WI38 (cell line): ENCODE data around the gene NDUFAF8.

Source experiments
- H3K4me3 ChIP-seq: 2 replicates; pipeline ENCODE4 v1.5.1; 2011; ENCODE audit warnings: low read depth, mild to moderate bottlenecking, control low read depth, low read length
- TF ChIP-seq, protein P1 (sequence below): IDR thresholded peaks from 2 replicates; pipeline ENCODE4 v1.5.1; 2012; ENCODE audit warnings: low read depth, mild to moderate bottlenecking, control low read depth, low read length

Gene NDUFAF8

DNA sequence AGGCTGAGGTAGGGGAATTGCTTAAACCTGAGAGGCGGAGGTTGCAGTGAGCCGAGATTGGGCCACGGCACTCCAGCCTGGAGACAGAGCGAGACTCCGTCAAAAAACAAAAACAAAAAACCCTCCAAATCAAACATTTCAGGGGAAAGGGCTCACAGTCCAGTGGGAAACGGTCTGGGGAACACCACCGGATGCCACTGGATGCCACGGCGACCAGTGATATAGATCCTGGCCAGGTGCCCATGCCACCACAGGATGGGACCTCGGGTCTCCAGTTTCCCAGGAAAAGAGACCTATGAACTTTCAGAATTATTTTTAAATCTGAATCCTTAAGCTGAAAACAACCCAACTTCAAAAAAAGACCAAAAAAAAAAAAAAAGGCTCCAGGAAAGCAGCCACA, 28.7 kb upstream of the NDUFAF8 start:
- TF ChIP-seq, protein P1, sequence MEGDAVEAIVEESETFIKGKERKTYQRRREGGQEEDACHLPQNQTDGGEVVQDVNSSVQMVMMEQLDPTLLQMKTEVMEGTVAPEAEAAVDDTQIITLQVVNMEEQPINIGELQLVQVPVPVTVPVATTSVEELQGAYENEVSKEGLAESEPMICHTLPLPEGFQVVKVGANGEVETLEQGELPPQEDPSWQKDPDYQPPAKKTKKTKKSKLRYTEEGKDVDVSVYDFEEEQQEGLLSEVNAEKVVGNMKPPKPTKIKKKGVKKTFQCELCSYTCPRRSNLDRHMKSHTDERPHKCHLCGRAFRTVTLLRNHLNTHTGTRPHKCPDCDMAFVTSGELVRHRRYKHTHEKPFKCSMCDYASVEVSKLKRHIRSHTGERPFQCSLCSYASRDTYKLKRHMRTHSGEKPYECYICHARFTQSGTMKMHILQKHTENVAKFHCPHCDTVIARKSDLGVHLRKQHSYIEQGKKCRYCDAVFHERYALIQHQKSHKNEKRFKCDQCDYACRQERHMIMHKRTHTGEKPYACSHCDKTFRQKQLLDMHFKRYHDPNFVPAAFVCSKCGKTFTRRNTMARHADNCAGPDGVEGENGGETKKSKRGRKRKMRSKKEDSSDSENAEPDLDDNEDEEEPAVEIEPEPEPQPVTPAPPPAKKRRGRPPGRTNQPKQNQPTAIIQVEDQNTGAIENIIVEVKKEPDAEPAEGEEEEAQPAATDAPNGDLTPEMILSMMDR: no peak
- H3K4me3 ChIP-seq: no peak overlapping the region

DNA sequence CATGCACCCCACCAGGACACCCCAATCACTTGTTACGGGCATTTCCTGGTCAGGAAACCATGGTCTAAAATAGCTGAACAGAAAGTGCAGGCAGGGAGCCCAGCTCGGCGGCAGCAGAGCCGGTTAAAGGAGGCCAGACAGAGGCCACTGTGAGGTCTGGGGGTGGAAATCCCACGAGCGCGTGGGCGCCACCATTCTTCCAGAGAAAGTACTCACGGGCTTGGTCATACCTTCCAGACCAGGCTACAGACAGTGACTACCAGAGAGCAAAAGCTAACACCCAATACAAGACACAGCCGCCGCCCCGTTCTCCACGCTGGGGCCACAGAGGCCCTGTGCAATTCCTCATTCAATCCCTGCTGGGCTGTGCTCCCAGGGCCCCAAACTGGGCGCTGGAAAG, 28.2 kb upstream of the NDUFAF8 start:
- TF ChIP-seq, protein P1: no peak
- no peak overlapping the region for H3K4me3 ChIP-seq

DNA sequence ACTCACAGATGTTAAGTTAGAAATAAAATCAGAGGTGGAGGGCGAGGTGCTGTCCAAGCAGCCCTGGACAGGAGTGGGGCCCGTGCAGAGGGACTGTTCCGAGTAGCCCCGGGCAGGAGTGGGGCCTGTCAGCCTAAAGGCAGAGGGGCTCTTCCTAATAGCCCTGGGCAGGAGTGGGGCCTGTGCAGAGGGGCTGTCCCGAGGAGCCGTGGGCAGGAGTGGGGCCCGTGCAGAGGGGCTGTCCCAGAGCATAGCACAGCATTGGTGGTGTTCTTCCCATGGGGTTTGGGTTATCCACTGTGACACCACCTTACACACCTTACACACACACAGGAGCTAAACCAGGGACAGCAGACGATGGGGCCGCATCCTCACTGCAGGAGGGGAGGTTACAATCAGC, 26.8 kb upstream of the NDUFAF8 start:
- TF ChIP-seq, protein P1: no peak
- H3K4me3 ChIP-seq: no peak overlapping the region

DNA sequence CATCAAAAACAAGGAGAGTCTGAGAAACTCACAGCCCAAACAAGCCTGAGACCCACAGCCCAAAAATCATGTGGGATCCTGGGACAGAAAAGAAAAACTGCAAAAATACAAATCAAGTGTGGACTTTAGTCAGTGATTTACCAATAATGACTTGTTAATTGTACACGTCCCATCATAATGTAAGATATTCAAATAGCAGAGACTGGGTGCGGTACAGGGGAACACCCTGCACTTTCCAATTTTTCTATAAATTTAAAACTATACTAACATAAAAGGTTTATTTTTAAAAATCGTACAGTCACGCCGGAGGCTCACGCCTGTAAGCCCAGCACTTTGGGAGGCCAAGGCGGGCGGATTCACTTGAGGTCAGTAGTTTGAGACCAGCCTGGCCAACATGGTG, 25.1 kb upstream of the NDUFAF8 start:
- TF ChIP-seq, protein P1: no peak
- H3K4me3 ChIP-seq: no peak overlapping the region

DNA sequence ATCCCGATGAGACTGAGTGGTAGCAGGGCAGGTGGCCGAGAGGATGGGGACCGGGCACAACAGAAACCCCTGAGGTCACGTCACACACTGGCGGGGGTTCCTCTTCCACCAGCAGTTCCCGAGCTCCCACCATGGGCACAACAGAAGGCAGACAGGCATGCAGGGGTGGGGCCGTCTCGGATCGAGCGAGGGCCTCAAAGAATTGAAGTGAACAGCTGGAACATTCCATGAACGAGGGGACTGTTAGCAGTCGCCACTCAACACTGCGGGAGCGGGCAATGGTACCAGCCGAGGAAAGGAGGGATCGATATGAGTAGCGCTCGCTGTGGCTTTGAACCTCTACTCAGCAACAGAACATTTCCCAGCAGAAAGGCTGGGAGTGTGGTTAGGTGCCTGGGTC, 21.6 kb upstream of the NDUFAF8 start:
- H3K4me3 ChIP-seq: no peak overlapping the region
- TF ChIP-seq, protein P1: no peak

DNA sequence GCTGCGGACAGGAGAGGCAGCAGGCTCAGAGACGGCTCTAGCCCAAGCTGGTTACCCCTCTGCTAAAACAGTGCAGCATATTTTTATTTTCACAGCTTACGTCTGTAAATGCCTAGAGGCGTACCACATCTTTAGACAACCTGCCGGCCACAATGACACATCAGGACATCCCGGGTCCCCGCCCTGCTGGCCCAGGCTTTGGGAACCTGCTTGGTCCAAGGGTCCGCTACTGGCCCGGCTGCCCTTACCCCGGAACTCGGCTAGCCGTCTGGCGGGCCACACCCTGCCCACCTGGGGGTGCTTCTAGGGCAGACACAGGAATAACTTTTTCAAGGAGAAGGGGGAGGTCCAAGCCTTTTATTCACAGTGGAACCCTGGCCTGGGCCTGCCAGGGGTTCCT, 20.7 kb upstream of the NDUFAF8 start:
- TF ChIP-seq, protein P1: no peak
- H3K4me3 ChIP-seq: no peak overlapping the region

DNA sequence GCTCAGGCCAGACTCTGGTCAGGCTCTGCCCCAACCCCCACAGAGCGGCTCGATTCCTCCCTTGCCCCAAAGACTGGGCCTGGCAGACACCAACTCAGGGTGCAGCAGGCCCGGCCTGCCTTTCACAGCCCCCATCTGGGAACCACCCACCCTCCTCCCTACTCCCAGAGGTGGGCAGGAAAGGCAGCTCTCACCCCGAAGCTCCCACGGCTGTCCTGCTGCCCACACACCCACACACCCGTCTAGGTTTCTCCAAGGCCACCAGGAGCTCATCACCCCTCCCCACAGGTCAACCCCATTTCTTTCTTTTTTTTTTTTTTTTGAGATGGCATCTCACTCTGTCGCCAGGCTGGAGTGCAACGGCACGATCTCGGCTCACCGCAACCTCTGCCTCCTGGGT, 20.1 kb upstream of the NDUFAF8 start:
- TF ChIP-seq, protein P1: no peak
- no peak overlapping the region for H3K4me3 ChIP-seq
